ENCODE measurements around the gene P4HA3. TPM values are rescaled to one million over a fixed set of nuclear protein-coding genes. Genes with fewer than 3 reads are reported as not detected.

P4HA3 gene
- total RNA-seq, 4 donors from 2014 or later, result 0.42 TPM; not detected in 3

DNA sequence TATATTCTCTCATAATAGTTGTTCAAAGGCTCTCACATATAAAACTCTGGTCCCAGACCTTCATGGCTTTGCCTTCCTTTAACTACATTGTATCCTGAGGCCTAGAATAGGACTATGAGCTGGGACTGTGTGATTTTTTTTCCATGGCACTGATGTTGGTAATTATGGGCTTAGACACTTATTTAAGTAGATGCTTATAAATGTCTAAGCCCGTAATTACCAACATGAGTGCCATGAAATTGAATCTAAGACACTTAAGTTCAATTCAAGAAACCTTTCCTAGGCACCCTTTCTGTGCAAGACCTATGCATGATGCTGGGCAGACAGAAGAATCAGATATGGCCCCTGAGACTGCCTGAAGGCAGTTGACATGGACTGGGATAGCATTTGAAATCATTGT is 63.0 kb downstream of the P4HA3 start:
- no peak for DNase-seq (ENCODE audit: low spot score in 2 of 2)
- H3K36me3 ChIP-seq, result peaks cover 81% of the 10 kb centered on the region
- 100% methylated on average over 1 of the region's 1 CpG for WGBS

DNA sequence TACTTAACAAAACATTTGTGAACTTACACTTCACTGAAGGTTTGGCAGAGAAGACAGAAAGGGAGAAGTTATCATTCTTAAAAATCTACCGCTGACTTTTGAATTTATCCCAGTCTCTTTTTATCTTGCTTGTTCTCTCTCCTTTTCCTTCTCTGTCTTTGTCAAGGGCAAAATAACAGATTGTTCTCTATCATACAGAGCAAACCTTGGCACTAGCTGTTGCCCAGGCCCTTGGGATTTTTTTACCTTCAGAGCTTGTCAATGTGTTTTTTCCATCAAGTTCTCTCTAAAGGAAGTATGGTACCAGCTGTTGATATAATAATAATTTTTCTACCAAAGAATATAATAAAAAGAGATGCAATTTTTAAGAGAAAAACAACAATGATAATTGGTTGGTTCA is 73.2 kb downstream of the P4HA3 start:
- DNase-seq (ENCODE audit: low spot score in 2 of 2), result no peak
- H3K27me3 ChIP-seq, result no peaks in the 10 kb centered on the region
- 85% methylated on average over 1 of the region's 1 CpG for WGBS

More for the DNA sequence above, 63.0 kb downstream of the P4HA3 start:
- Histone ChIP-seq H3K27me3 (no peaks in the 10 kb centered on the region), H3K4me1 (no peaks in the 10 kb centered on the region), H3K27ac (no peak overlapping the region), H3K9me3 (no peaks in the 10 kb centered on the region), H3K4me3 (no peak overlapping the region)
- TF ChIP-seq POLR2AphosphoS5 (IDR thresholded peaks at IDR 0.05), result no peak
- TF ChIP-seq, protein P1, sequence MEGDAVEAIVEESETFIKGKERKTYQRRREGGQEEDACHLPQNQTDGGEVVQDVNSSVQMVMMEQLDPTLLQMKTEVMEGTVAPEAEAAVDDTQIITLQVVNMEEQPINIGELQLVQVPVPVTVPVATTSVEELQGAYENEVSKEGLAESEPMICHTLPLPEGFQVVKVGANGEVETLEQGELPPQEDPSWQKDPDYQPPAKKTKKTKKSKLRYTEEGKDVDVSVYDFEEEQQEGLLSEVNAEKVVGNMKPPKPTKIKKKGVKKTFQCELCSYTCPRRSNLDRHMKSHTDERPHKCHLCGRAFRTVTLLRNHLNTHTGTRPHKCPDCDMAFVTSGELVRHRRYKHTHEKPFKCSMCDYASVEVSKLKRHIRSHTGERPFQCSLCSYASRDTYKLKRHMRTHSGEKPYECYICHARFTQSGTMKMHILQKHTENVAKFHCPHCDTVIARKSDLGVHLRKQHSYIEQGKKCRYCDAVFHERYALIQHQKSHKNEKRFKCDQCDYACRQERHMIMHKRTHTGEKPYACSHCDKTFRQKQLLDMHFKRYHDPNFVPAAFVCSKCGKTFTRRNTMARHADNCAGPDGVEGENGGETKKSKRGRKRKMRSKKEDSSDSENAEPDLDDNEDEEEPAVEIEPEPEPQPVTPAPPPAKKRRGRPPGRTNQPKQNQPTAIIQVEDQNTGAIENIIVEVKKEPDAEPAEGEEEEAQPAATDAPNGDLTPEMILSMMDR (IDR thresholded peaks at IDR 0.05), result no peak
- TF ChIP-seq POLR2A (IDR thresholded peaks at IDR 0.05), result no peak
- TF ChIP-seq EP300 (IDR thresholded peaks at IDR 0.05), result no peak

DNA sequence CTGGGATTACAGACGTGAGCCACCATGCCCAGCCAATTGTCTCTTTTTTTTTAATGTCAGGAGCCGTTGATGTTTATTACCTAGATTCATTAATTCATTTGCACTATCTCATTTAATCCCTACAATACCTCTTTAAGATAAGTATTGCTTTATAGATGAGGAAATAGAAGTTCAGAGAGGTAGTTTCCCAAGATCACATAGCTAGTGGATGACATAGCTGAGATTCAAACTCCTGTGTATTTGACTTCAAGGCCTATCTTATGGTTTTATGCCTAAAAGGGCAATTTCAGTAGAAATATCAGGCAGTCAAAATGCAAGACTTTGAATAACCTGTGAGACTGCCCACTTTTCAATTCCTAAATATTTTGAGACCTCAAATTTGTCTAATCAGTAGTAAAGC is 73.9 kb downstream of the P4HA3 start:
- Histone ChIP-seq H3K27me3 (no peaks in the 10 kb centered on the region), H3K4me3 (no peak overlapping the region), H3K9me3 (no peaks in the 10 kb centered on the region), H3K36me3 (peaks cover 64% of the 10 kb centered on the region), H3K4me1 (no peaks in the 10 kb centered on the region), H3K27ac (no peak overlapping the region)
- no peak for DNase-seq (ENCODE audit: low spot score in 2 of 2)
- WGBS, result 96% methylated on average over 2 of the region's 2 CpGs
- no peak for TF ChIP-seq EP300 (IDR thresholded peaks at IDR 0.05)
- TF ChIP-seq POLR2A (IDR thresholded peaks at IDR 0.05), result no peak
- no peak for TF ChIP-seq POLR2AphosphoS5 (IDR thresholded peaks at IDR 0.05)
- TF ChIP-seq, protein P1 (IDR thresholded peaks at IDR 0.05), result no peak

More for the DNA sequence above, 73.2 kb downstream of the P4HA3 start:
- Histone ChIP-seq H3K4me3 (no peak overlapping the region), H3K27ac (no peak overlapping the region), H3K36me3 (peaks cover 64% of the 10 kb centered on the region), H3K9me3 (no peaks in the 10 kb centered on the region), H3K4me1 (no peaks in the 10 kb centered on the region)
- TF ChIP-seq EP300 (IDR thresholded peaks at IDR 0.05), result no peak
- no peak for TF ChIP-seq POLR2A (IDR thresholded peaks at IDR 0.05)
- no peak for TF ChIP-seq POLR2AphosphoS5 (IDR thresholded peaks at IDR 0.05)
- TF ChIP-seq, protein P1 (IDR thresholded peaks at IDR 0.05), result no peak

DNA sequence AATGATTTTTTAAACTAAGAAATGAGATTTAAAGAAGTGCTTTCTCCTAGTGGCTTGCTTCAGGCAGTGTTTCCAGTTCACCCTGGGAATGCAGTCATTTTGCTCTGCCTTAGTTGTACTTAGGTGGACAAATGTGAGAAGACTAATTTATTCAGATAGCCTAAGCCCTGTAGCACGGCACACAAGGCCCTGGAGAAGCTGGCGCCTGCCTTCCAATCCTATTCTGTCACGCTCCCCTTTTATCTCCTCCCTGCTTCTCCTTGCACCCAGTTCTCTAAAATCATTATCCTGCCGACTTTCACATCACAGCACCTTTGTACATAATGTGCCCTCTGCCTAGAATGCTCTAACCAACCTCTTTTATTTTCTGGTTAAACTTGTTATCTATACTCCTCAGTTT is 76.3 kb downstream of the P4HA3 start:
- Histone ChIP-seq H3K4me3 (no peak overlapping the region), H3K36me3 (peaks cover 72% of the 10 kb centered on the region), H3K27me3 (no peaks in the 10 kb centered on the region), H3K9me3 (no peaks in the 10 kb centered on the region), H3K4me1 (no peaks in the 10 kb centered on the region), H3K27ac (no peak overlapping the region)
- DNase-seq (ENCODE audit: low spot score in 2 of 2), result no peak
- TF ChIP-seq POLR2A (IDR thresholded peaks at IDR 0.05), result no peak
- TF ChIP-seq POLR2AphosphoS5 (IDR thresholded peaks at IDR 0.05), result no peak
- no peak for TF ChIP-seq EP300 (IDR thresholded peaks at IDR 0.05)
- TF ChIP-seq, protein P1 (IDR thresholded peaks at IDR 0.05), result no peak
- 90% methylated on average over 4 of the region's 4 CpGs for WGBS

DNA sequence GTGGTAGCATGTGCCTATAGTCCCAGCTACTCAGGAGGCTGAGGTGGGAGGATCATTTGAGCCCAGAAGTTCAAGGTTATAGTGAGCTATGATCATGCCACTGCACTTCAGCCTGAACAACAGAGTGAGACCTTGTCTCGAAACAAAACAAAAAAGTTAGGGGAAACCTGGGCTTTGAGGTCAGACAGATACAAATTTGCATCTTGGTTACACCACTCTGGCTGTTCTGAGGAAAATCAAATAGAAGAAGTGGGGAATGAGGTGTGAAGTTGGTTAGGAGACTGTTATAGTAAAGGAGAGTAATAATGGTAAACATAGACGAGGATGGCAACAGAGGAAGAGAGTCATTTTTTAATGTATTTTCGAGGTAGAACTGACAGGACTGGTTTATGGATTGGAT is 77.8 kb downstream of the P4HA3 start:
- Histone ChIP-seq H3K4me3 (no peak overlapping the region), H3K27ac (no peak overlapping the region), H3K4me1 (no peaks in the 10 kb centered on the region), H3K9me3 (no peaks in the 10 kb centered on the region), H3K27me3 (no peaks in the 10 kb centered on the region), H3K36me3 (peaks cover 62% of the 10 kb centered on the region)
- TF ChIP-seq POLR2A (IDR thresholded peaks at IDR 0.05) (no peak), POLR2AphosphoS5 (IDR thresholded peaks at IDR 0.05) (no peak), EP300 (IDR thresholded peaks at IDR 0.05) (no peak)
- TF ChIP-seq, protein P1 (IDR thresholded peaks at IDR 0.05), result no peak
- DNase-seq (ENCODE audit: low spot score in 2 of 2), result no peak
- WGBS, result 92% methylated on average over 3 of the region's 3 CpGs

All from suprapubic skin (tissue), 4 donors.